ENCODE measurements around the gene CANX. TPM values are rescaled to one million over a fixed set of nuclear protein-coding genes. Genes with fewer than 3 reads are reported as not detected.

CANX gene
- total and polyA plus RNA-seq, 8 donors, result 81.7 to 638 (median 216) TPM

- WGBS, 5 donors, result 71 to 93% (median 87%) methylated on average over 2 of the region's 2 CpGs
- H3K36me3 ChIP-seq, result peaks cover 83 to 100% (median 100%) of the 10 kb centered on the region in 4 donors
- intact Hi-C loops (cut with DNase I; ENCODE audit: low total_unique reads), result no loop called here
These were observed 21.5 kb downstream of the CANX start for GRCh38 chr5:179720222-179720621.

GRCh38 chr5:179724163-179724562 is 25.4 kb downstream of the CANX start:
- Histone ChIP-seq H3K27me3 (no peaks in the 10 kb centered on the region), H3K9me3 (no peaks in the 10 kb centered on the region), H3K36me3 (peaks cover 87 to 100% (median 100%) of the 10 kb centered on the region in 4 donors), H3K4me1 (no peaks in the 10 kb centered on the region), H3K27ac (no peak overlapping the region), H3K4me3 (no peak overlapping the region)
- no peak for DNase-seq
- WGBS, 5 donors, result 89 to 93% (median 90%) methylated on average over 4 of the region's 4 CpGs
- TF ChIP-seq EP300 (IDR thresholded peaks at IDR 0.05) (no peak), POLR2A (IDR thresholded peaks at IDR 0.05) (no peak)
- intact Hi-C loops (cut with DNase I; ENCODE audit: low total_unique reads), result no loop called here

More at GRCh38 chr5:179720222-179720621, 21.5 kb downstream of the CANX start:
- no peaks in the 10 kb centered on the region for H3K9me3 ChIP-seq
- no peaks in the 10 kb centered on the region for H3K27me3 ChIP-seq
- no peak for TF ChIP-seq POLR2A (IDR thresholded peaks at IDR 0.05)
- TF ChIP-seq CTCF (IDR thresholded peaks at IDR 0.05), result no peak
- TF ChIP-seq POLR2AphosphoS5 (IDR thresholded peaks at IDR 0.05), result no peak
- no peak for TF ChIP-seq EP300 (IDR thresholded peaks at IDR 0.05)
- H3K4me3 ChIP-seq, result no peak overlapping the region
- no peak for DNase-seq
- no peaks in the 10 kb centered on the region for H3K4me1 ChIP-seq
- H3K27ac ChIP-seq, result no peak overlapping the region

- 81 to 86% (median 85%) methylated on average over 6 of the region's 6 CpGs for WGBS, 5 donors
- peaks cover 73 to 88% (median 87%) of the 10 kb centered on the region in 4 donors for H3K36me3 ChIP-seq
- intact Hi-C loops (cut with DNase I; ENCODE audit: low total_unique reads), result no loop called here
These were observed 28.3 kb downstream of the CANX start for GRCh38 chr5:179727106-179727505.

GRCh38 chr5:179729303-179729702 is 30.5 kb downstream of the CANX start:
- H3K27ac ChIP-seq, result no peak overlapping the region
- DNase-seq, result no peak
- 76 to 88% (median 80%) methylated on average over 4 of the region's 4 CpGs for WGBS, 5 donors
- intact Hi-C loops (cut with DNase I; ENCODE audit: low total_unique reads), result no loop called here
- no peaks in the 10 kb centered on the region for H3K27me3 ChIP-seq
- H3K4me1 ChIP-seq, result peaks cover 10 to 21% (median 15%) of the 10 kb centered on the region in 4 donors
- H3K4me3 ChIP-seq, result no peak overlapping the region
- H3K9me3 ChIP-seq, result no peaks in the 10 kb centered on the region
- no peak for TF ChIP-seq POLR2AphosphoS5 (IDR thresholded peaks at IDR 0.05)
- TF ChIP-seq EP300 (IDR thresholded peaks at IDR 0.05), result no peak
- no peak for TF ChIP-seq CTCF (IDR thresholded peaks at IDR 0.05)
- TF ChIP-seq POLR2A (IDR thresholded peaks at IDR 0.05), result no peak
- peaks cover 52 to 66% (median 65%) of the 10 kb centered on the region in 4 donors for H3K36me3 ChIP-seq

More at GRCh38 chr5:179727106-179727505, 28.3 kb downstream of the CANX start:
- TF ChIP-seq CTCF (IDR thresholded peaks at IDR 0.05) (no peak), POLR2A (IDR thresholded peaks at IDR 0.05) (no peak), EP300 (IDR thresholded peaks at IDR 0.05) (no peak), POLR2AphosphoS5 (IDR thresholded peaks at IDR 0.05) (no peak)
- DNase-seq, result no peak
- peaks cover 5 to 13% (median 6%) of the 10 kb centered on the region in 4 donors for H3K4me1 ChIP-seq
- peak overlapping the region in 2 of 5 donors; percentile 5 to 17 for H3K27ac ChIP-seq
- H3K9me3 ChIP-seq, result no peaks in the 10 kb centered on the region
- no peak overlapping the region for H3K4me3 ChIP-seq
- H3K27me3 ChIP-seq, result no peaks in the 10 kb centered on the region

GRCh38 chr5:179729727-179730126 is 31.0 kb downstream of the CANX start:
- H3K36me3 ChIP-seq, result peaks cover 48 to 62% (median 61%) of the 10 kb centered on the region in 4 donors
- WGBS, 5 donors, result 70 to 85% (median 80%) methylated on average over 3 of the region's 3 CpGs
- intact Hi-C loops (cut with DNase I; ENCODE audit: low total_unique reads), result no loop called here
- peaks cover 15 to 25% (median 19%) of the 10 kb centered on the region in 4 donors for H3K4me1 ChIP-seq
- TF ChIP-seq EP300 (IDR thresholded peaks at IDR 0.05) (no peak), POLR2A (IDR thresholded peaks at IDR 0.05) (no peak), POLR2AphosphoS5 (IDR thresholded peaks at IDR 0.05) (no peak), CTCF (IDR thresholded peaks at IDR 0.05) (no peak)
- no peak overlapping the region for H3K4me3 ChIP-seq
- no peak for DNase-seq
- no peak overlapping the region for H3K27ac ChIP-seq
- H3K9me3 ChIP-seq, result no peaks in the 10 kb centered on the region
- H3K27me3 ChIP-seq, result no peaks in the 10 kb centered on the region
